ENCODE measurements around the gene ASIC3. TPM values are rescaled to one million over a fixed set of nuclear protein-coding genes. Genes with fewer than 3 reads are reported as not detected.

The ASIC3 gene
- polyA plus RNA-seq, 3 donors: 2.0 TPM; not detected in 2

DNA sequence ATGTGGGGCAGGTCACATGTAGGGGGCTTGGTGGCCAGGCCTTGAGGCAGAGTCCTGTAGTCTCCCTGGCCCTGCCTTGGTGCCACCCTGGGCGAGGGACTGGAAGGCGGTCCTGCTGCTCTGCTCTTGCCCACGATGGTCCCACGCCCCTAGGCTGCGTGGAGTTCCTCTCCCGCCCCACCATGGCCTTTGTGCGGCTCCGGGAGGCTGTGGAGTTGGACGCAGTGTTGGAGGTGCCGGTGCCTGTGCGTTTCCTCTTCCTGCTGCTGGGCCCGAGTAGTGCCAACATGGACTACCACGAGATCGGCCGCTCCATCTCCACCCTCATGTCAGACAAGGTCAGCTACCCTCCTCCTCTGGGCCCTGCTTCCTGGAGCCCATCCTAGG, 22.2 kb downstream of the ASIC3 start:
- H3K27ac Mint-ChIP-seq: peak overlapping the region in 1 of 7 donors; percentile 55
- no peaks in the 10 kb centered on the region for H3K4me1 Mint-ChIP-seq
- no peak overlapping the region for H3K9ac ChIP-seq (ENCODE audit: insufficient read depth, low read length, poor library complexity, severe bottlenecking)
- H3K4me1 ChIP-seq (ENCODE audit: control insufficient read depth in 1 of 2, insufficient read depth in 2 of 2, low read length in 2 of 2): no peaks in the 10 kb centered on the region
- no peak overlapping the region for H2AFZ ChIP-seq (ENCODE audit: insufficient read depth, low read depth, low read length, poor library complexity, severe bottlenecking)
- H3K27ac ChIP-seq (ENCODE audit: low read depth in 1 of 2, low read length in 2 of 2): no peak overlapping the region
- TF ChIP-seq, protein P1, sequence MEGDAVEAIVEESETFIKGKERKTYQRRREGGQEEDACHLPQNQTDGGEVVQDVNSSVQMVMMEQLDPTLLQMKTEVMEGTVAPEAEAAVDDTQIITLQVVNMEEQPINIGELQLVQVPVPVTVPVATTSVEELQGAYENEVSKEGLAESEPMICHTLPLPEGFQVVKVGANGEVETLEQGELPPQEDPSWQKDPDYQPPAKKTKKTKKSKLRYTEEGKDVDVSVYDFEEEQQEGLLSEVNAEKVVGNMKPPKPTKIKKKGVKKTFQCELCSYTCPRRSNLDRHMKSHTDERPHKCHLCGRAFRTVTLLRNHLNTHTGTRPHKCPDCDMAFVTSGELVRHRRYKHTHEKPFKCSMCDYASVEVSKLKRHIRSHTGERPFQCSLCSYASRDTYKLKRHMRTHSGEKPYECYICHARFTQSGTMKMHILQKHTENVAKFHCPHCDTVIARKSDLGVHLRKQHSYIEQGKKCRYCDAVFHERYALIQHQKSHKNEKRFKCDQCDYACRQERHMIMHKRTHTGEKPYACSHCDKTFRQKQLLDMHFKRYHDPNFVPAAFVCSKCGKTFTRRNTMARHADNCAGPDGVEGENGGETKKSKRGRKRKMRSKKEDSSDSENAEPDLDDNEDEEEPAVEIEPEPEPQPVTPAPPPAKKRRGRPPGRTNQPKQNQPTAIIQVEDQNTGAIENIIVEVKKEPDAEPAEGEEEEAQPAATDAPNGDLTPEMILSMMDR (IDR thresholded peaks at IDR 0.05): no peak
- peaks cover 65 to 91% of the 10 kb centered on the region in 2 donors for H3K36me3 Mint-ChIP-seq
- H3K4me3 Mint-ChIP-seq: no peak overlapping the region
- no peaks in the 10 kb centered on the region for H3K27me3 ChIP-seq (ENCODE audit: control insufficient read depth in 2 of 2, insufficient read depth in 2 of 2, low read length in 2 of 2)
- DNase-seq: no peak
- intact Hi-C loops (cut with micrococcal nuclease): no loop called here
- no peak overlapping the region for H3K4me3 ChIP-seq (replicated peaks in 1 of 3; ENCODE audit: low read depth in 2 of 3, low read length in 3 of 3)
- H3K27me3 Mint-ChIP-seq (ENCODE audit: low read depth in 3 of 3): no peaks in the 10 kb centered on the region
- peaks cover 43% of the 10 kb centered on the region for H4K20me1 ChIP-seq (ENCODE audit: insufficient read depth, low read length)
- H3K9me3 ChIP-seq (replicated peaks in 1 of 2; ENCODE audit: control insufficient read depth in 1 of 2, insufficient read depth in 1 of 2, low read length in 2 of 2): no peaks in the 10 kb centered on the region
- no peak overlapping the region for H3K4me2 ChIP-seq (replicated peaks; ENCODE audit: extremely low read depth, low read length, poor library complexity, severe bottlenecking)
- no peaks in the 10 kb centered on the region for H3K79me2 ChIP-seq (ENCODE audit: insufficient read depth, low read length)
- WGBS (ENCODE audit: insufficient coverage): over 99% methylated on average over 15 of the region's 15 CpGs
- H3K36me3 ChIP-seq (replicated peaks in 1 of 2; ENCODE audit: control insufficient read depth in 1 of 2, insufficient read depth in 2 of 2, low read length in 2 of 2): peaks cover 90 to 95% of the 10 kb centered on the region in 2 donors
- H3K9me3 Mint-ChIP-seq: peaks cover 0 to 3% (median 0%) of the 10 kb centered on the region in 7 donors

DNA sequence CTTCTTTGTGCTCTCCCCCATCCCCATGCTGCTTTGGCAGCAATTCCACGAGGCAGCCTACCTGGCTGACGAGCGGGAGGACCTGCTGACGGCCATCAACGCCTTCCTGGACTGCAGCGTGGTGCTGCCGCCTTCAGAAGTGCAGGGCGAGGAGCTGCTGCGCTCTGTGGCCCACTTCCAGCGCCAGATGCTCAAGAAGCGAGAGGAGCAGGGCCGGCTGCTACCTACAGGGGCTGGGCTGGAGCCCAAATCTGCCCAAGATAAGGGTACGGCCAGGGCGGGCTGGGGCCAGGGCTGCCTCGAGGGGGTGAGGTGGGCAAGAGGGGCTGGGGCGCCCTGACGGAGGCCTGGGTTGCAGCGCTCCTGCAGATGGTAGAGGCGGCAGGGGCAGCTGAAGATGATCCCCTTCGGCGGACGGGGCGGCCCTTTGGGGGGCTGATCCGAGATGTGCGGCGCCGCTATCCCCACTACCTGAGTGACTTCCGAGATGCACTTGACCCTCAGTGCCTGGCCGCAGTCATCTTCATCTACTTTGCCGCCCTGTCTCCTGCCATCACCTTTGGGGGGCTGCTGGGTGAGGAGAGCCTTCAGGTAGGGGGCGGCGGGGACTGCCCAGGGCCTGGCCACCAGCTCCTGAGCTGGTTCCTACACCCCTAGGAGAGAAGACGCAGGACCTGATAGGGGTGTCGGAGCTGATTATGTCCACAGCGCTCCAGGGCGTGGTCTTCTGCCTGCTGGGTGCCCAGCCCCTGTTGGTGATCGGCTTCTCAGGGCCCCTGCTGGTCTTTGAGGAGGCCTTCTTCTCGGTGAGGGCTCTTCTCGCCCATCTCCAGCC, 22.9 kb downstream of the ASIC3 start:
- intact Hi-C loops (cut with micrococcal nuclease): no loop called here
- no peaks in the 10 kb centered on the region for H3K4me1 ChIP-seq (ENCODE audit: control insufficient read depth in 1 of 2, insufficient read depth in 2 of 2, low read length in 2 of 2)
- H3K4me2 ChIP-seq (replicated peaks; ENCODE audit: extremely low read depth, low read length, poor library complexity, severe bottlenecking): no peak overlapping the region
- no peak overlapping the region for H2AFZ ChIP-seq (ENCODE audit: insufficient read depth, low read depth, low read length, poor library complexity, severe bottlenecking)
- no peak overlapping the region for H3K4me3 ChIP-seq (replicated peaks in 1 of 3; ENCODE audit: low read depth in 2 of 3, low read length in 3 of 3)
- no peak overlapping the region for H3K27ac Mint-ChIP-seq
- peaks cover 70 to 95% of the 10 kb centered on the region in 2 donors for H3K36me3 Mint-ChIP-seq
- H3K9ac ChIP-seq (ENCODE audit: insufficient read depth, low read length, poor library complexity, severe bottlenecking): no peak overlapping the region
- peaks cover 90 to 95% of the 10 kb centered on the region in 2 donors for H3K36me3 ChIP-seq (replicated peaks in 1 of 2; ENCODE audit: control insufficient read depth in 1 of 2, insufficient read depth in 2 of 2, low read length in 2 of 2)
- H3K9me3 ChIP-seq (replicated peaks in 1 of 2; ENCODE audit: control insufficient read depth in 1 of 2, insufficient read depth in 1 of 2, low read length in 2 of 2): no peaks in the 10 kb centered on the region
- DNase-seq: no peak
- no peak overlapping the region for H3K4me3 Mint-ChIP-seq
- TF ChIP-seq, protein P1 (IDR thresholded peaks at IDR 0.05): no peak
- H3K4me1 Mint-ChIP-seq: no peaks in the 10 kb centered on the region
- peaks cover 0 to 6% (median 0%) of the 10 kb centered on the region in 7 donors for H3K9me3 Mint-ChIP-seq
- H4K20me1 ChIP-seq (ENCODE audit: insufficient read depth, low read length): peaks cover 43% of the 10 kb centered on the region
- H3K27me3 Mint-ChIP-seq (ENCODE audit: low read depth in 3 of 3): no peaks in the 10 kb centered on the region
- no peak overlapping the region for H3K27ac ChIP-seq (ENCODE audit: low read depth in 1 of 2, low read length in 2 of 2)
- no peaks in the 10 kb centered on the region for H3K27me3 ChIP-seq (ENCODE audit: control insufficient read depth in 2 of 2, insufficient read depth in 2 of 2, low read length in 2 of 2)
- 93% methylated on average over 33 of the region's 39 CpGs for WGBS (ENCODE audit: insufficient coverage)
- no peaks in the 10 kb centered on the region for H3K79me2 ChIP-seq (ENCODE audit: insufficient read depth, low read length)
